Mesenchymal stem cell (in vitro differentiated cells and primary cell): ENCODE results near the gene DPM2.

Source experiments
- DNase-seq: peaks from one replicate; pipeline ENCODE4 v3.0.0-alpha.2; 2013
- H2AFZ ChIP-seq: one replicate; pipeline ENCODE4 v1.6.1; 2013; ENCODE audit warnings: low read depth, mild to moderate bottlenecking, control low read depth, inconsistent platforms, low read length, moderate library complexity
- H2AK5ac ChIP-seq: 2 replicates; pipeline ENCODE4 v1.6.1; 2013; ENCODE audit warnings: low read length, moderate library complexity, mild to moderate bottlenecking, inconsistent platforms; ENCODE audit not compliant: severe bottlenecking
- H2BK120ac ChIP-seq: one replicate; pipeline ENCODE4 v1.6.1; 2013; ENCODE audit warnings: low read depth, mild to moderate bottlenecking, inconsistent platforms, low read length, moderate library complexity
- H2BK12ac ChIP-seq, 2 experiments: one replicate each; pipeline ENCODE4 v1.6.1; 2013; ENCODE audit warnings: inconsistent platforms in 2 of 2, low read length in 2 of 2, mild to moderate bottlenecking in 2 of 2, moderate library complexity in 2 of 2, control low read depth in 1 of 2
- H2BK15ac ChIP-seq: one replicate; pipeline ENCODE4 v1.6.1; 2013; ENCODE audit warnings: mild to moderate bottlenecking, low read depth, inconsistent platforms; ENCODE audit not compliant: poor library complexity, severe bottlenecking
- H2BK5ac ChIP-seq: 2 replicates; pipeline ENCODE4 v1.6.1; 2013; ENCODE audit warnings: low read depth, mild to moderate bottlenecking, low read length, control low read depth, inconsistent platforms; ENCODE audit not compliant: poor library complexity, severe bottlenecking
- H3K14ac ChIP-seq, 2 experiments: one replicate each; pipeline ENCODE4 v1.6.1; 2013; ENCODE audit warnings: inconsistent platforms in 2 of 2, low read length in 2 of 2, control low read depth in 1 of 2, mild to moderate bottlenecking in 1 of 2, moderate library complexity in 1 of 2
- H3K18ac ChIP-seq, 2 experiments: one replicate each; pipeline ENCODE4 v1.6.1; 2013; ENCODE audit warnings: inconsistent platforms in 2 of 2, low read length in 2 of 2, control low read depth in 1 of 2, low read depth in 1 of 2, mild to moderate bottlenecking in 1 of 2
- H3K23ac ChIP-seq, 2 experiments: one replicate each; pipeline ENCODE4 v1.6.1; 2013; ENCODE audit warnings: inconsistent platforms in 2 of 2, low read length in 2 of 2, mild to moderate bottlenecking in 2 of 2, moderate library complexity in 2 of 2, control low read depth in 1 of 2
- H3K27ac ChIP-seq: 2 replicates; pipeline ENCODE4 v1.5.1; 2013; ENCODE audit warnings: mild to moderate bottlenecking, moderate library complexity, low read length, control low read depth, inconsistent platforms; ENCODE audit not compliant: poor library complexity, severe bottlenecking
- H3K27me3 ChIP-seq, 2 experiments: 2 replicates each; pipeline versions ENCODE4 v1.6.1 to v1.7.0; 2013; ENCODE audit warnings: low read length in 2 of 2, mild to moderate bottlenecking in 2 of 2, moderate library complexity in 2 of 2, control low read depth in 1 of 2, inconsistent platforms in 1 of 2; ENCODE audit not compliant: control insufficient read depth in 1 of 2, insufficient read depth in 1 of 2
- H3K36me3 ChIP-seq, 2 experiments: 2 replicates each; pipeline versions ENCODE4 v1.6.1 to v1.7.0; 2013; ENCODE audit warnings: low read length in 2 of 2, control low read depth in 1 of 2, inconsistent platforms in 1 of 2, low read depth in 1 of 2, mild to moderate bottlenecking in 1 of 2; ENCODE audit not compliant: insufficient read depth in 2 of 2, control insufficient read depth in 1 of 2
- H3K4ac ChIP-seq, 2 experiments: one replicate each; pipeline ENCODE4 v1.6.1; 2013; ENCODE audit warnings: inconsistent platforms in 2 of 2, low read length in 2 of 2, mild to moderate bottlenecking in 2 of 2, moderate library complexity in 2 of 2, control low read depth in 1 of 2, low read depth in 1 of 2
- H3K4me1 ChIP-seq: 2 replicates; pipeline ENCODE4 v1.6.1; 2013; ENCODE audit warnings: low read depth, low read length, control low read depth; ENCODE audit not compliant: control insufficient read depth, insufficient read depth
- H3K4me2 ChIP-seq: 2 replicates; pipeline ENCODE4 v1.6.1; 2013; ENCODE audit warnings: low read length, mild to moderate bottlenecking, inconsistent platforms; ENCODE audit not compliant: poor library complexity, severe bottlenecking
- H3K4me3 ChIP-seq, 2 experiments: 2 replicates each; pipeline versions ENCODE4 v1.5.1 to v1.7.0; 2013; ENCODE audit warnings: low read length in 2 of 2, mild to moderate bottlenecking in 2 of 2, control low read depth in 1 of 2, low read depth in 1 of 2; ENCODE audit not compliant: insufficient read depth in 1 of 2
- H3K79me1 ChIP-seq: replicated peaks from 2 replicates; pipeline ENCODE4 v1.6.1; 2013; ENCODE audit warnings: mild to moderate bottlenecking, control low read depth, low read length, inconsistent platforms; ENCODE audit not compliant: poor library complexity, severe bottlenecking
- H3K9ac ChIP-seq: 2 replicates; pipeline ENCODE4 v1.7.0; 2013; ENCODE audit warnings: mild to moderate bottlenecking, low read length, moderate library complexity
- H3K9me3 ChIP-seq: 2 replicates; pipeline ENCODE4 v1.7.0; 2013; ENCODE audit warnings: mild to moderate bottlenecking, low read length; ENCODE audit not compliant: control insufficient read depth
- H4K8ac ChIP-seq: one replicate; pipeline ENCODE4 v1.6.1; 2013; ENCODE audit warnings: inconsistent platforms, mild to moderate bottlenecking, low read length, moderate library complexity
- H4K91ac ChIP-seq: one replicate; pipeline ENCODE4 v1.6.1; 2013; ENCODE audit warnings: mild to moderate bottlenecking, low read length, inconsistent platforms
- WGBS: methylation state at CpG from one replicate; pipeline ENCODE4 v1.1.7; 2013; ENCODE audit warnings: mixed read lengths; 5-methylcytosine and 5-hydroxymethylcytosine counted together

The DPM2 gene

DNA sequence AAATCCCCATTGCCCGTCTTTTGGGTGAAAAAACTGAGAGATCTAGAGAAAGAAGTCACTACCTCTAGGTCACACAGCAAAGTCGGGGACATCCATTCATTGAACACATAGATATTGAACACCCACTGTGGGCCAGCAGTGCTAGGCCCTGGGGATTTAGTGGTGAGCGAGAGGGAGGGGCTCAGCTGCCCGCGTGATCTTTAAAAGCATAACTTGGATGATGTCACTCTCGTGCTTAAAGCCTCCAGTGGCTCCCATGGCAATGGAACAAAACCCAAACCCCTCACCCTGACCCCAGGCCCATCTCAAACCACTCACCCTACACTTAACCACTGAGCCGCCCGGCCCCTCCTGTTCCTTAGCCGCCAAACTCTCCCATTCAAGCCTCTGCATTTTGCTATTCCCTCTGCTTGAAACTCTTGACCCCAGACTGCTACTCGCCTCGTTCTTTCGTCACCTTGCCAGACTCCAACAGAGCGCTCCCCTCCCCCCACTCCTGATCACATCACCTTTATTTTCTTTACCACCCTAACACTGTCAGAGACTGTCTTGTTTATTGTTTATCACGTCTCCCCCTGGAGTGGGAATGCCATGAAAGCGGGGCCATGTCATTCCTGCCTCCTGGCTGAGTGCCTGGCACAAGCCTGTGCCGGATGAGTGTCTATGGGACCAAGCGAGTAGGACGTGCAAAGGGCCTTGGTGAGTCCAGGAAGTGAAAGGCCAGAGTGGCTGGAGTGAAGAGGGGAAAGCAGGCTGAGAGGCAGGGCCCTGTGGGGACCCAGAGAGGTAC is 6.4 kb downstream of the DPM2 start:
- Histone ChIP-seq H2BK5ac (no peak overlapping the region), H3K4me3 (peak overlapping the region; percentile 52 to 80), H2AFZ (no peak overlapping the region), H4K91ac (no peak overlapping the region), H3K4me1 (peaks cover 48% of the 10 kb centered on the region), H2BK120ac (no peak overlapping the region), H2BK12ac (peak overlapping the region; percentile 12 to 51), H3K9ac (peak overlapping the region; percentile 86), H2AK5ac (no peak overlapping the region), H3K9me3 (no peaks in the 10 kb centered on the region), H3K79me1 (peaks cover 19% of the 10 kb centered on the region), H3K27me3 (peaks cover 0 to 30% of the 10 kb centered on the region in 2 experiments), H3K27ac (peak overlapping the region; percentile 24), H4K8ac (peak overlapping the region; percentile 28), H3K18ac (peak overlapping the region; percentile 38 to 64), H3K4ac (peak overlapping the region in 1 of 2 experiments; percentile 35), H3K4me2 (peak overlapping the region; percentile 90), H3K14ac (no peak overlapping the region), H2BK15ac (no peak overlapping the region), H3K23ac (no peak overlapping the region), H3K36me3 (peaks cover 12 to 23% of the 10 kb centered on the region in 2 experiments)
- DNase-seq: peak; percentile 93
- 15% methylated on average over 17 of the region's 18 CpGs for WGBS

DNA sequence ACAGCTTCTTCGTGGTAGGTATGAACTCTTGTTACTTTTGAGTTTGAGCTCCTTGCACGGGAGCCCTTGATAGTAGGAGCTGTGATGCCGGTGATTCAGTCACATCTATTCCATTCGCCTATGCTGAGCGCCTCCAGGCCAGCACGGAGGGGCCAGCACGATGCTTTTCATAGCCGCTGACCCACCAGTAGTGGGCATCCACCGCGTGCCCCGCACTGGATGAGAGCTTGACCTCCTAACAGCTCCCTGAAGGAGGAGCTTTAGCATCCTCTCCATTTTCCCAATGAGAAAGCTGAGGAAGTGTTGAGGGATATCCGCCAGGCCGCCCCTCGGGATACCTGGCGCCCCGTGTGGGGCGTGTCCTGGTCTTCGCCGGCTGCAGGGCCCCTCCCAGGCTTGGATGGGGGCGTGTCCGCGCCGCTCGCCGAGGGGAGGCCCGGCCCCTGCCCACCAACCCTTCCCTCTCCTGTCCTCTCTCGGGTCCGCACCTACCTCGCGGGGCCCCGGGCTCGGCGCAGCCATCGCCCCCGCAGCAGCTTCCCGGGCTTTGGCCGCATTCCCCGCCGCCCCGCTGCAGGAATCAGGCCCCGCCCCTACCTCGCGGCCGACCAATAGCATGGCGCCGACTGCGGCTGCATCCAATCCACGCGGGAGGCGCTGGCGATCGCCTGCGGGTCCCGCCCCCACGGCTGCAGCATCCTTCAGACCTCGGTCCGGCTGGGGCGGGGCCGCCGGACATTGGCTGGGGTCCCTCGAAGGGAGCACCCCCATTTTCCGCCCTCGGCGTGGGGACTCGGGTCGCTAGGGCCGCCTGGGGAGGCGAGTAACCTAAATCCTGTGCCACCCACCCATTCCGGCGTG is 7.2 kb downstream of the DPM2 start, which contains the start of gene PIP5KL1:
Gene PIP5KL1 (minus strand): TSS at position 547 of the 861 bp plus-strand sequence. CDS start 25 bp downstream, at position 522.
- no peaks in the 10 kb centered on the region for H3K9me3 ChIP-seq
- H3K4me3 ChIP-seq: peak within 1 kb of the TSS; percentile 64 to 80
- H3K27ac ChIP-seq: peak within 1 kb of the TSS; percentile 24
- H3K9ac ChIP-seq: peak within 1 kb of the TSS; percentile 86
- no peak within 1 kb of the TSS for H3K14ac ChIP-seq
- peak within 1 kb of the TSS; percentile 16 for H2AFZ ChIP-seq
- H3K4me1 ChIP-seq: peaks cover 42% of the 10 kb centered on the region
- peak within 1 kb of the TSS; percentile 6 for H2BK120ac ChIP-seq
- peaks cover 15% of the 10 kb centered on the region for H3K79me1 ChIP-seq
- peak within 1 kb of the TSS; percentile 71 for H2BK15ac ChIP-seq
- peak within 1 kb of the TSS; percentile 38 to 64 for H3K18ac ChIP-seq
- WGBS: 3% methylated on average over 68 of the region's 70 CpGs
- H3K4ac ChIP-seq: peak within 1 kb of the TSS; percentile 13 to 35
- peaks cover 0 to 30% of the 10 kb centered on the region in 2 experiments for H3K27me3 ChIP-seq
- H2BK12ac ChIP-seq: peak within 1 kb of the TSS; percentile 12 to 51
- H3K4me2 ChIP-seq: peak within 1 kb of the TSS; percentile 90
- peak; percentile 90 for DNase-seq
- no peak within 1 kb of the TSS for H2AK5ac ChIP-seq
- H3K36me3 ChIP-seq: peaks cover 5 to 17% of the 10 kb centered on the region in 2 experiments
- H3K23ac ChIP-seq: no peak within 1 kb of the TSS
- peak within 1 kb of the TSS; percentile 53 for H4K8ac ChIP-seq
- no peak within 1 kb of the TSS for H4K91ac ChIP-seq
- no peak within 1 kb of the TSS for H2BK5ac ChIP-seq

DNA sequence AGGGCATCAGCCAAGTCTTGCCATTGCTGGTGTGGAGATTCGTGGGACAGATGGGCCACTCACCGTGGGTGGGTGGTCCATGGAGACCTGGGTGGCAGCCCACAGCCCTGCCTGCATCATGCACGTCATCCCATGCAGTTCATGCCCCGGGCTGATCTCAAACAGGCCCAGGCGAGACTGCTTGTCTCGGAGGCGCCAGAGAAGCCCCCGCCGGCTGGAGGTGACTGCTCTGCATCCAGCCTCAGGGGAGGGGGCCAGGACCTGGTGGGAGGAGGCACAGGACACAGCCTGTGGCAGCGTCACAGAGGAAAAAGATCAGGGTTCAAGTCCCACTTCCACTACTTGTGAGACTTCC is 8.1 kb downstream of the DPM2 start:
- Histone ChIP-seq H2BK5ac (no peak overlapping the region), H3K79me1 (peaks cover 7% of the 10 kb centered on the region), H3K27ac (no peak overlapping the region), H3K27me3 (peaks cover 0 to 30% of the 10 kb centered on the region in 2 experiments), H3K4me2 (no peak overlapping the region), H4K91ac (no peak overlapping the region), H3K18ac (no peak overlapping the region), H3K36me3 (peaks cover 2 to 12% of the 10 kb centered on the region in 2 experiments), H2AK5ac (no peak overlapping the region), H3K4ac (peak overlapping the region in 1 of 2 experiments; percentile 13), H2BK120ac (no peak overlapping the region), H3K4me3 (no peak overlapping the region), H3K14ac (no peak overlapping the region), H3K9me3 (no peaks in the 10 kb centered on the region), H3K4me1 (peaks cover 37% of the 10 kb centered on the region), H3K9ac (no peak overlapping the region), H4K8ac (no peak overlapping the region), H2AFZ (no peak overlapping the region), H2BK15ac (no peak overlapping the region), H3K23ac (no peak overlapping the region), H2BK12ac (peak overlapping the region in 1 of 2 experiments; percentile 21)
- 83% methylated on average over 10 of the region's 10 CpGs for WGBS
- no peak for DNase-seq
